Activated gamma-delta T cell (primary cell): ENCODE data around the gene DPEP3.
"Not testable (repeated sequence)": the region's sequence is repeated elsewhere in the genome, so short reads cannot be mapped to it uniquely, and the experiment has no call there.

Source experiments
- DNase-seq: peaks from one replicate; lab custom pipeline; 2025; lab: John Stamatoyannopoulos, UW

Gene DPEP3

GRCh38 chr16:67943619-67944504 lies 36.4 kb downstream of the DPEP3 start, which contains the start of gene LCAT:
LCAT (minus strand) TSS chr16:67944120; CDS start chr16:67944101, 19 bp downstream.
- DNase-seq, result no peak

- DNase-seq, result no peak
Measured at GRCh38 chr16:67943256-67943618, 37.1 kb downstream of the DPEP3 start.

GRCh38 chr16:67942510-67943255 lies 37.6 kb downstream of the DPEP3 start:
- no peak for DNase-seq

- no peak for DNase-seq
Measured at GRCh38 chr16:67942200-67942509, 38.1 kb downstream of the DPEP3 start.

GRCh38 chr16:67941469-67942199 lies 38.7 kb downstream of the DPEP3 start:
- DNase-seq, result no peak

GRCh38 chr16:67940446-67941089 lies 39.7 kb downstream of the DPEP3 start:
- no peak for DNase-seq

GRCh38 chr16:67939507-67940445 lies 40.5 kb downstream of the DPEP3 start:
- DNase-seq, result no peak

- DNase-seq, result not testable (repeated sequence)
Measured at GRCh38 chr16:67937713-67938112, 42.6 kb downstream of the DPEP3 start.

- DNase-seq, result no peak
Measured at GRCh38 chr16:67936880-67937605, 43.3 kb downstream of the DPEP3 start.

GRCh38 chr16:67936124-67936879 lies 44.0 kb downstream of the DPEP3 start, which contains the start of gene PSMB10:
PSMB10 (minus strand) TSS chr16:67936850; CDS start chr16:67936749, 101 bp downstream.
- DNase-seq, result no peak

- DNase-seq, result peak; percentile 83
Measured at GRCh38 chr16:67935402-67936123, 44.7 kb downstream of the DPEP3 start.

- DNase-seq, result no peak
Measured at GRCh38 chr16:67935101-67935401, 45.2 kb downstream of the DPEP3 start.

GRCh38 chr16:67934306-67935100 lies 45.8 kb downstream of the DPEP3 start:
- DNase-seq, result no peak

- no peak for DNase-seq
Measured at GRCh38 chr16:67933805-67934204, 46.5 kb downstream of the DPEP3 start.

- no peak for DNase-seq
Measured at GRCh38 chr16:67932462-67932840, 47.8 kb downstream of the DPEP3 start.

- DNase-seq, result no peak
Measured at GRCh38 chr16:67931712-67932461, 48.4 kb downstream of the DPEP3 start, which contains the start of gene CTRL. CTRL (minus strand) TSS chr16:67931862; CDS start chr16:67931852, 10 bp downstream.

GRCh38 chr16:67930678-67931211 lies 49.6 kb downstream of the DPEP3 start:
- DNase-seq, result no peak
